ENCODE measurements around the gene SPRY1. TPM values are rescaled to one million over a fixed set of nuclear protein-coding genes. Genes with fewer than 3 reads are reported as not detected.

The SPRY1 gene
- total and polyA plus RNA-seq, 9 of the 15 experiments (the other 6 are each of a cell fraction or from before 2014, with no cell fraction given) = 0.18 to 1.9 (median 0.45) TPM; not detected in 1

- H3K27ac ChIP-seq (ENCODE audit: extremely low read depth, low read depth, low read length) = peak overlapping the region; percentile 53; the same call in 2 of the 3 replicates
- peaks cover 3% of the 10 kb centered on the region; the same call in 1 of the 2 replicates for H3K9me3 ChIP-seq (replicated peaks; ENCODE audit: control insufficient read depth, insufficient read depth, low read depth, low read length)
- H3K4me3 ChIP-seq = no peak overlapping the region
- POLR2A ChIA-PET = no interaction called here
- H3K9ac ChIP-seq (ENCODE audit: insufficient read depth in 1 of 2, low read depth in 2 of 2, low read length in 2 of 2) = peak overlapping the region in 1 of 2 experiments; percentile 28; a peak in 1 of 4 replicates
- H4K20me1 ChIP-seq (replicated peaks; ENCODE audit: control insufficient read depth, insufficient read depth, low read length) = no peaks in the 10 kb centered on the region
- H3K79me2 ChIP-seq (ENCODE audit: control insufficient read depth, insufficient read depth, low read length) = no peaks in the 10 kb centered on the region
- in situ Hi-C loops (cut with MboI) = no loop called here
- no peaks in the 10 kb centered on the region for H3K9me1 ChIP-seq (ENCODE audit: control insufficient read depth, insufficient read depth, low read length)
- no peaks in the 10 kb centered on the region for H3K36me3 ChIP-seq (ENCODE audit: control insufficient read depth, insufficient read depth, low read length)
- ATAC-seq = no peak
- 0 out of 2 replicates have a peak overlapping the region, but pooled peaks have one; percentile 43 for H3K4me2 ChIP-seq (ENCODE audit: insufficient read depth, low read length)
- intact Hi-C loops (cut with micrococcal nuclease) = no loop called here
- CTCF ChIA-PET (ENCODE audit: low intra/inter-chr PET ratio) = no interaction called here
- BruUV-seq (replicated peaks) = no TSS peak
- TF ChIP-seq SUPT5H (IDR thresholded peaks at IDR 0.05) = no peak
- TF ChIP-seq PKNOX1 (IDR thresholded peaks at IDR 0.05) = peak; percentile 66
- no peak for TF ChIP-seq DIDO1 (tag; IDR thresholded peaks at IDR 0.05; ENCODE audit: low read depth)
- no peak for DNase-seq (ENCODE audit: extremely low read depth in 1 of 4, low spot score in 3 of 4)
- H3K4me1 ChIP-seq (replicated peaks in 1 of 2; ENCODE audit: control insufficient read depth in 2 of 2, insufficient read depth in 2 of 2, low read length in 2 of 2) = peaks cover 0 to 13% of the 10 kb centered on the region in 2 experiments; a peak in 2 of 5 replicates
- H2AFZ ChIP-seq (ENCODE audit: low read depth, low read length) = peak overlapping the region; percentile 81
- WGBS (ENCODE audit: insufficient coverage, low coverage, missing lambda C conversion rate) = 8% methylated on average over 8 of the region's 9 CpGs
- no peaks in the 10 kb centered on the region for H3K27me3 ChIP-seq (ENCODE audit: control insufficient read depth in 2 of 2, insufficient read depth in 2 of 2, low read length in 2 of 2)
- FAIRE-seq = no peak
Measured at GRCh38 chr4:123421937-123422781, 25.6 kb downstream of the SPRY1 start.

DNA sequence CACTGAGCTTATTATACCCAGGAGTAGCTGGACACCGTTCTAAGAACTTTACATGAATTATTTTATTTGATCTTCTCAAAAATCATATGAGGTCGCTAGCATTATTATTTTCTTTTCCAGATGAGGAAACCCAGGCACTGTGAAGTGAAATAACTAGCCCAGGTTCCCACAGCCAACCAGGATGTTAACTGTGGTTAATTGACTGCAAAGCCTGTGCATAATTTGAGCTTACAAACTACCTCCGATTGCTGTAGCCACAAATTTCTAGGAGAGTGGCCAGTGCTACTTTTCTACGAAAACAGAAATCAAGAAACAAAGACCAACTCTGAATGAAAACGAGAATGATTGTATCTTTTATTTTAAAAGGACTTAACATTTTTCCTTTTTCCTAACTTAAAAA is 27.2 kb downstream of the SPRY1 start:
- Histone ChIP-seq H3K79me2 (ENCODE audit: control insufficient read depth, insufficient read depth, low read length) (no peaks in the 10 kb centered on the region), H3K4me3 (no peak overlapping the region), H3K4me1 (replicated peaks in 1 of 2; ENCODE audit: control insufficient read depth in 2 of 2, insufficient read depth in 2 of 2, low read length in 2 of 2) (peaks cover 0 to 6% of the 10 kb centered on the region in 2 experiments; a peak in 2 of 5 replicates), H3K9ac (ENCODE audit: insufficient read depth in 1 of 2, low read depth in 2 of 2, low read length in 2 of 2) (no peak overlapping the region), H3K9me1 (ENCODE audit: control insufficient read depth, insufficient read depth, low read length) (no peaks in the 10 kb centered on the region), H3K36me3 (ENCODE audit: control insufficient read depth, insufficient read depth, low read length) (no peaks in the 10 kb centered on the region), H3K27ac (ENCODE audit: extremely low read depth, low read depth, low read length) (no peak overlapping the region), H3K27me3 (ENCODE audit: control insufficient read depth in 2 of 2, insufficient read depth in 2 of 2, low read length in 2 of 2) (no peaks in the 10 kb centered on the region), H4K20me1 (replicated peaks; ENCODE audit: control insufficient read depth, insufficient read depth, low read length) (no peaks in the 10 kb centered on the region), H2AFZ (ENCODE audit: low read depth, low read length) (peak overlapping the region; percentile 81), H3K9me3 (replicated peaks; ENCODE audit: control insufficient read depth, insufficient read depth, low read depth, low read length) (peaks cover 7% of the 10 kb centered on the region; the same call in 1 of the 2 replicates), H3K4me2 (ENCODE audit: insufficient read depth, low read length) (no peak overlapping the region)
- 17% methylated on average over 5 of the region's 5 CpGs for WGBS (ENCODE audit: insufficient coverage, low coverage, missing lambda C conversion rate)
- DNase-seq (ENCODE audit: extremely low read depth in 1 of 4, low spot score in 3 of 4) (no peak), ATAC-seq (no peak), FAIRE-seq (no peak)
- intact Hi-C loops (cut with micrococcal nuclease) (no loop called here), in situ Hi-C loops (cut with MboI) (no loop called here)
- CTCF ChIA-PET (ENCODE audit: low intra/inter-chr PET ratio) = no interaction called here
- no TSS peak for BruUV-seq (replicated peaks)
- POLR2A ChIA-PET = no interaction called here
- no peak for TF ChIP-seq GATA2 (CRISPR knock-in tag; IDR thresholded peaks at IDR 0.05)
- no peak for TF ChIP-seq MCM3 (IDR thresholded peaks at IDR 0.05)
- TF ChIP-seq, protein P1, sequence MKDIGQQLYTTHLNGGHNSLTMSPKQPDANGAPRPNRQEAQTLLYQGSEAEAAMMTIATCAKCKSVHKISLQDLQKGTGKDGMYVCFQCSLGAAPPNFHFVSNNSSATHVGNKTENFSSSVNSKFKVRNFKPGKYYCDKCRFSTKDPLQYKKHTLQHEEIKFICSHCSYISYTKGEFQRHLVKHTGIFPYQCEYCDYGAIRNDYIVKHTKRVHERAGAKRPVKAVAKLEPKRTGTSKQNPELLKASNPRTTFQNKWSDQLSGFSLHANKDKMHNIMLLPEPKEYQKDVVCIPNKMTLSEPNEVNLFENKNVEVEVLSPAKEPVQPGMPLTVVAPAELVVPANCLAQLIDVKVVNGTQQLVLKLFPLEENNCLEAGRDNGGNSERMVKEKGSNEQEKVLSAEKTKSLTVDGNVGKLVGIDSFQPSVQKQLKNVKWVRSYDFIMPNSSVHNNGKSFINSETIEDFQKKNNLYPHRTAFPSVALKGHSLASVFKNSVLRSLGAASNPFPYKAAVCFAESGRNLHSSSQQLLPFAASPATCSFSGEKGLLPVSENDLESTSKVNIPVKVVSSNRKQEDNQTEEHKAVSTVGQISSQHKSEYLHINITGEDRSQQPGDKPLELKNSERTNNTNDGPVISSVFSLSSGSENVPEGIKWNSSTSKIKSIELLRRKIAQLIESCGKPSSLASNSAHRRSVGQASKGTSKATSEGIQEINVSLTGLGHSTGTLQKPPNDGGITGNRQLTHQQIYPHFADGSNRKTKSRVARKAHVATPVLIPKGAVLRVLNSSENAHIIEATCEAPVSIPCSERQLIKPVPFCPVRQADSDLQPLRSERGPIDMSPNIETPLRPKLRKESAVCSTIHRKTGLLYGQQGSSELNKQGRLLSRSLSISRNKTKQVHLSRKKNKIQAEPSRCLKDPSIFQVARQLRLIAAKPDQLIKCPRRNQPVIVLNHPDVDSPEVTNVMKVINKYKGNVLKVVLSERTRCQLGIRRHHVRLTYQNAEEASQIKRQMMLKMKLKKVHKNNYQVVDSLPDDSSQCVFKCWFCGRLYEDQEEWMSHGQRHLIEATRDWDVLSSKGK (CRISPR knock-in tag; IDR thresholded peaks at IDR 0.05) = no peak
- TF ChIP-seq, protein P2, sequence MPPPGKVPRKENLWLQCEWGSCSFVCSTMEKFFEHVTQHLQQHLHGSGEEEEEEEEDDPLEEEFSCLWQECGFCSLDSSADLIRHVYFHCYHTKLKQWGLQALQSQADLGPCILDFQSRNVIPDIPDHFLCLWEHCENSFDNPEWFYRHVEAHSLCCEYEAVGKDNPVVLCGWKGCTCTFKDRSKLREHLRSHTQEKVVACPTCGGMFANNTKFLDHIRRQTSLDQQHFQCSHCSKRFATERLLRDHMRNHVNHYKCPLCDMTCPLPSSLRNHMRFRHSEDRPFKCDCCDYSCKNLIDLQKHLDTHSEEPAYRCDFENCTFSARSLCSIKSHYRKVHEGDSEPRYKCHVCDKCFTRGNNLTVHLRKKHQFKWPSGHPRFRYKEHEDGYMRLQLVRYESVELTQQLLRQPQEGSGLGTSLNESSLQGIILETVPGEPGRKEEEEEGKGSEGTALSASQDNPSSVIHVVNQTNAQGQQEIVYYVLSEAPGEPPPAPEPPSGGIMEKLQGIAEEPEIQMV (tag; conservative IDR thresholded peaks at IDR 0.05; ENCODE audit: low read depth) = no peak

All from K562 (cell line).